IMR-90 (cell line): ENCODE results near the gene HDAC9. TPM values are rescaled to one million over a fixed set of nuclear protein-coding genes. Genes with fewer than 3 reads are reported as not detected.

Source experiments
- ATAC-seq: fragments of 200-7000 bp; cut with Tn5 transposase; 2 replicates; pipeline ENCODE4 v1.9.1; 2020; ENCODE audit warnings: low read depth, mild to moderate bottlenecking, moderate library complexity
- BruUV-seq: library from RNA; stranded (reverse); fragments of 400-500 nt; replicated peaks from 2 replicates; lab custom pipeline; 2021; lab: Mats Ljungman, UMichigan
- CTCF ChIA-PET: fragments of 300-600 bp; formaldehyde crosslinking; extraction: SDS; loops from one replicate; lab custom pipeline; 2021; ENCODE audit warnings: antibody characterized with exemption; lab: Yijun Ruan, JAX
- POLR2A ChIA-PET: fragments of 300-600 bp; sonication (Branson Sonifier 250); formaldehyde crosslinking; loops from one replicate; lab custom pipeline; 2022; ENCODE audit warnings: antibody characterized with exemption; ENCODE audit not compliant: unreplicated experiment; lab: Charles Lee
- DNase-seq: peaks from one replicate; pipeline ENCODE4 v3.0.0; 2013
- H2AFZ ChIP-seq: replicated peaks from 2 replicates; pipeline ENCODE3; 2013; ENCODE audit warnings: low read length, mild to moderate bottlenecking; ENCODE audit not compliant: poor library complexity
- H2AK5ac ChIP-seq: 2 replicates; pipeline ENCODE4 v1.6.1; 2013; ENCODE audit warnings: low read depth, low read length, inconsistent platforms
- H2AK9ac ChIP-seq: replicated peaks from 2 replicates; pipeline ENCODE3; 2013; ENCODE audit warnings: mild to moderate bottlenecking, low read depth, low read length, moderate library complexity; ENCODE audit not compliant: poor library complexity
- H2BK120ac ChIP-seq: 2 replicates; pipeline ENCODE4 v1.6.1; 2013; ENCODE audit warnings: low read depth, low read length, inconsistent platforms
- H2BK15ac ChIP-seq: 3 replicates; pipeline ENCODE4 v1.6.1; 2013; ENCODE audit warnings: low read depth, low read length, inconsistent platforms
- H2BK20ac ChIP-seq: 2 replicates; pipeline ENCODE4 v1.6.1; 2013; ENCODE audit warnings: low read depth, mild to moderate bottlenecking, inconsistent platforms, low read length, moderate library complexity
- H2BK5ac ChIP-seq: 2 replicates; pipeline ENCODE4 v1.6.1; 2013; ENCODE audit warnings: mild to moderate bottlenecking, low read depth, low read length, inconsistent platforms; ENCODE audit not compliant: poor library complexity, severe bottlenecking
- H3K14ac ChIP-seq: replicated peaks from 2 replicates; pipeline ENCODE4 v1.6.1; 2013; ENCODE audit warnings: low read depth, low read length, inconsistent platforms
- H3K18ac ChIP-seq: 2 replicates; pipeline ENCODE4 v1.6.1; 2013; ENCODE audit warnings: low read depth, low read length, control low read depth
- H3K23ac ChIP-seq: 2 replicates; pipeline ENCODE4 v1.6.1; 2013; ENCODE audit warnings: low read depth, low read length, inconsistent platforms
- H3K27ac ChIP-seq: 2 replicates; pipeline ENCODE4 v1.5.1; 2013; ENCODE audit warnings: mild to moderate bottlenecking, control low read depth, low read length; ENCODE audit not compliant: insufficient read depth
- H3K27me3 ChIP-seq: 2 replicates; pipeline ENCODE4 v1.6.1; 2013; ENCODE audit warnings: low read length; ENCODE audit not compliant: control insufficient read depth, insufficient read depth
- H3K36me3 ChIP-seq: 2 replicates; pipeline ENCODE4 v1.6.1; 2013; ENCODE audit warnings: low read length, mixed read lengths; ENCODE audit not compliant: control insufficient read depth, insufficient read depth
- H3K4ac ChIP-seq: 2 replicates; pipeline ENCODE4 v1.6.1; 2013; ENCODE audit warnings: low read depth, low read length, inconsistent platforms
- H3K4me1 ChIP-seq: 2 replicates; pipeline ENCODE4 v1.6.1; 2013; ENCODE audit warnings: low read length, mixed read lengths; ENCODE audit not compliant: control insufficient read depth, insufficient read depth
- H3K4me2 ChIP-seq: 2 replicates; pipeline ENCODE4 v1.6.1; 2013; ENCODE audit warnings: low read depth, mild to moderate bottlenecking, control low read depth, low read length, moderate library complexity
- H3K4me3 ChIP-seq: 2 replicates; pipeline ENCODE4 v1.5.1; 2013; ENCODE audit warnings: low read depth, mild to moderate bottlenecking, control low read depth, low read length, moderate library complexity; ENCODE audit not compliant: insufficient read depth
- H3K56ac ChIP-seq: 2 replicates; pipeline ENCODE4 v1.6.1; 2013; ENCODE audit warnings: low read length, inconsistent platforms; ENCODE audit not compliant: insufficient read depth; ENCODE audit errors: extremely low read depth
- H3K79me1 ChIP-seq, 2 experiments: 2 replicates each; pipeline ENCODE4 v1.6.1; 2013; ENCODE audit warnings: low read length in 2 of 2, inconsistent platforms in 1 of 2, low read depth in 1 of 2
- H3K9ac ChIP-seq: 2 replicates; pipeline ENCODE4 v1.6.1; 2013; ENCODE audit warnings: low read depth, low read length, control low read depth
- H3K9me1 ChIP-seq: 2 replicates; pipeline ENCODE4 v1.6.1; 2013; ENCODE audit warnings: low read length, inconsistent platforms; ENCODE audit not compliant: insufficient read depth
- H3K9me3 ChIP-seq: 2 replicates; pipeline ENCODE4 v1.6.1; 2013; ENCODE audit warnings: low read length; ENCODE audit not compliant: control insufficient read depth, insufficient read depth
- H4K20me1 ChIP-seq: 2 replicates; pipeline ENCODE4 v1.6.1; 2013; ENCODE audit warnings: low read length, inconsistent platforms; ENCODE audit not compliant: insufficient read depth
- H4K5ac ChIP-seq: 2 replicates; pipeline ENCODE4 v1.6.1; 2013; ENCODE audit warnings: mild to moderate bottlenecking, low read depth, low read length, control low read depth
- H4K8ac ChIP-seq, 2 experiments: 2 replicates each; pipeline ENCODE4 v1.6.1; 2013; ENCODE audit warnings: low read depth in 2 of 2, low read length in 2 of 2, control low read depth in 1 of 2, inconsistent platforms in 1 of 2
- H4K91ac ChIP-seq: 2 replicates; pipeline ENCODE4 v1.6.1; 2013; ENCODE audit warnings: low read depth, low read length, inconsistent platforms; ENCODE audit not compliant: insufficient read depth
- BHLHE40 ChIP-seq: fragments of 150-350 bp; IDR thresholded peaks from 2 replicates; pipeline ENCODE4 v1.6.1; 2016; ENCODE audit warnings: mild to moderate bottlenecking, low read depth, low read length
- CEBPB ChIP-seq: IDR thresholded peaks from 2 replicates; pipeline ENCODE4 v1.6.1; 2012; ENCODE audit warnings: low read depth, low read length, improper control_type of control experiment
- CHD1 ChIP-seq: IDR thresholded peaks from 2 replicates; pipeline ENCODE4 v1.6.1; 2012; ENCODE audit warnings: low read depth, low read length, improper control_type of control experiment
- FOS ChIP-seq: fragments of 150-350 bp; IDR thresholded peaks from 2 replicates; pipeline ENCODE4 v1.6.1; 2016; ENCODE audit warnings: low read depth, low read length
- MAFK ChIP-seq: IDR thresholded peaks from 2 replicates; pipeline ENCODE4 v1.6.1; 2012; ENCODE audit warnings: low read depth, low read length, improper control_type of control experiment
- MAZ ChIP-seq: IDR thresholded peaks from 2 replicates; pipeline ENCODE4 v1.6.1; 2012; ENCODE audit warnings: low read depth, mild to moderate bottlenecking, low read length, improper control_type of control experiment, moderate library complexity, borderline replicate concordance
- MXI1 ChIP-seq: IDR thresholded peaks from 2 replicates; pipeline ENCODE4 v1.6.1; 2012; ENCODE audit warnings: low read depth, mild to moderate bottlenecking, low read length, moderate library complexity, borderline replicate concordance
- NFE2L2 ChIP-seq: fragments of 150-350 bp; IDR thresholded peaks from 2 replicates; pipeline ENCODE4 v1.6.1; 2016; ENCODE audit warnings: low read depth, mild to moderate bottlenecking, low read length
- POLR2A ChIP-seq: IDR thresholded peaks from 2 replicates; pipeline ENCODE4 v1.6.1; 2012; ENCODE audit warnings: mild to moderate bottlenecking, low read depth, low read length
- RAD21 ChIP-seq: IDR thresholded peaks from 2 replicates; pipeline ENCODE4 v1.6.1; 2012; ENCODE audit warnings: low read length, improper control_type of control experiment
- RCOR1 ChIP-seq: IDR thresholded peaks from 2 replicates; pipeline ENCODE4 v1.6.1; 2012; ENCODE audit warnings: mild to moderate bottlenecking, low read length, improper control_type of control experiment; ENCODE audit not compliant: insufficient replicate concordance
- RFX5 ChIP-seq: IDR thresholded peaks from 2 replicates; pipeline ENCODE4 v1.8.0; 2012; ENCODE audit warnings: low read depth, mild to moderate bottlenecking, low read length, moderate library complexity
- SMC3 ChIP-seq: fragments of 150-350 bp; IDR thresholded peaks from 2 replicates; pipeline ENCODE4 v1.6.1; 2016; ENCODE audit warnings: low read depth, mild to moderate bottlenecking, antibody characterized with exemption, low read length, moderate library complexity
- dilution Hi-C: fragments of 300-500 bp; cut with HindIII; formaldehyde crosslinking; loops from one replicate; pipeline ENCODE4 v1.14.3; 2018; ENCODE audit warnings: low sequenced_read_pairs; ENCODE audit not compliant: unreplicated experiment
- in situ Hi-C: fragments of 300-500 bp; cut with MboI; formaldehyde crosslinking; loops from 3 replicates; pipeline ENCODE4 v1.14.3; 2019; ENCODE audit warnings: low sequenced_read_pairs, inconsistent platforms, mixed read lengths
- intact Hi-C: fragments of 100-400 bp; cut with micrococcal nuclease; formaldehyde crosslinking; loops from 2 replicates; pipeline ENCODE4 v1.10.0; 2022
- polyA plus RNA-seq, 3 experiments: library from polyadenylated mRNA; depleted of rRNA; stranded (reverse); fragments of >200 nt; gene quantifications; 2 replicates each; pipeline ENCODE4 v1.2.3, GENCODE V29; 2012; ENCODE audit warnings: low replicate concordance in 1 of 3
- total RNA-seq: library from RNA; depleted of rRNA; stranded (reverse); fragments of >200 nt; gene quantifications from 2 replicates; pipeline ENCODE4 v1.2.3, GENCODE V29; 2012
- TF ChIP-seq, protein P1 (sequence below): conservative IDR thresholded peaks from 2 replicates; pipeline ENCODE4 v1.5.1; 2012; ENCODE audit warnings: mild to moderate bottlenecking, low read depth, low read length, improper control_type of control experiment
- TF ChIP-seq, protein P2 (sequence below): fragments of 150-350 bp; IDR thresholded peaks from 2 replicates; pipeline ENCODE4 v1.6.1; 2016; ENCODE audit warnings: low read depth, mild to moderate bottlenecking, low read length, moderate library complexity, borderline replicate concordance
- TF ChIP-seq, protein P3 (sequence below): fragments of 150-350 bp; IDR thresholded peaks from 2 replicates; pipeline ENCODE4 v1.6.1; 2017; ENCODE audit warnings: mild to moderate bottlenecking, antibody characterized with exemption, low read length, low read depth

Gene HDAC9
- total and polyA plus RNA-seq, 2 of the 4 experiments (the other 2 are of a cell fraction), result 4.3 to 24.7 TPM

DNA sequence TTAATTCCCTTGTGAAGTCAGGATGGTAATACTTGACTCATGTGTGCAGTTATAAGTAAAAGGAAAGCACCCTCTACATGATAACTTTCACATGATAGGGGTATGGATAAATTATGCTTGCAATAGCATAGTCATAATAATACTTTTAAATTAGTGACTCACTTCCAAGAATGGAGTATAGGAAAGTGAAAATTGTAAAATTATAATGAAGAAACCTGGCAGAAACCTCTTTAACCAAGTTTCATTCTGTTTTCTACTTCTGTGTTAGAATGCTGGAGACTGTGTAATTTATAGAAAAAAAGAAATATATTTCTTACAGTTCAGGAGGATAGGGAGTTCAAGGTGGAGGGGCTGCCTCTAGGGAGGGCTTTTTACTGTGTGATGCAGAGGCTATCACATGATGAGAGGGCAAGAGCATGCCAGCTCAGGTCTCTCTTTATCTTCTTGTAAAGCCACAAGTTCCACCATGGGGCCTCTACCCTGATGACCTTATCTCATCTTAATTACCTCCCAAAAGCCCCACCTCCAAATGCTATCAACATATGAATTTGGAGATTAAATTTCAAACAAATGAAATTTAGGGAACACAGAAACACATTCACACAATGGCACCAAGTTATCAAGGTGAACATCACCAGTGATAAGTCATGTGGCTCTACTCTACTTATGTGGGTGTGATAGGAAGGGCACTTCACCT, 43.2 kb downstream of the HDAC9 start:
- no peak overlapping the region for H2AK5ac ChIP-seq
- no peaks in the 10 kb centered on the region for H3K36me3 ChIP-seq
- no peak overlapping the region for H3K23ac ChIP-seq
- no peak overlapping the region for H3K9ac ChIP-seq
- CTCF ChIA-PET, result no interaction called here
- no peak for DNase-seq
- POLR2A ChIA-PET, result no interaction called here
- H4K20me1 ChIP-seq, result no peaks in the 10 kb centered on the region
- TF ChIP-seq RAD21 (no peak), FOS (no peak), BHLHE40 (no peak), MAZ (no peak), RFX5 (no peak), MAFK (no peak), SMC3 (no peak), NFE2L2 (no peak), CEBPB (no peak), RCOR1 (no peak), POLR2A (no peak), CHD1 (no peak), MXI1 (no peak)
- TF ChIP-seq, protein P1, sequence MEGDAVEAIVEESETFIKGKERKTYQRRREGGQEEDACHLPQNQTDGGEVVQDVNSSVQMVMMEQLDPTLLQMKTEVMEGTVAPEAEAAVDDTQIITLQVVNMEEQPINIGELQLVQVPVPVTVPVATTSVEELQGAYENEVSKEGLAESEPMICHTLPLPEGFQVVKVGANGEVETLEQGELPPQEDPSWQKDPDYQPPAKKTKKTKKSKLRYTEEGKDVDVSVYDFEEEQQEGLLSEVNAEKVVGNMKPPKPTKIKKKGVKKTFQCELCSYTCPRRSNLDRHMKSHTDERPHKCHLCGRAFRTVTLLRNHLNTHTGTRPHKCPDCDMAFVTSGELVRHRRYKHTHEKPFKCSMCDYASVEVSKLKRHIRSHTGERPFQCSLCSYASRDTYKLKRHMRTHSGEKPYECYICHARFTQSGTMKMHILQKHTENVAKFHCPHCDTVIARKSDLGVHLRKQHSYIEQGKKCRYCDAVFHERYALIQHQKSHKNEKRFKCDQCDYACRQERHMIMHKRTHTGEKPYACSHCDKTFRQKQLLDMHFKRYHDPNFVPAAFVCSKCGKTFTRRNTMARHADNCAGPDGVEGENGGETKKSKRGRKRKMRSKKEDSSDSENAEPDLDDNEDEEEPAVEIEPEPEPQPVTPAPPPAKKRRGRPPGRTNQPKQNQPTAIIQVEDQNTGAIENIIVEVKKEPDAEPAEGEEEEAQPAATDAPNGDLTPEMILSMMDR, result no peak
- TF ChIP-seq, protein P2, sequence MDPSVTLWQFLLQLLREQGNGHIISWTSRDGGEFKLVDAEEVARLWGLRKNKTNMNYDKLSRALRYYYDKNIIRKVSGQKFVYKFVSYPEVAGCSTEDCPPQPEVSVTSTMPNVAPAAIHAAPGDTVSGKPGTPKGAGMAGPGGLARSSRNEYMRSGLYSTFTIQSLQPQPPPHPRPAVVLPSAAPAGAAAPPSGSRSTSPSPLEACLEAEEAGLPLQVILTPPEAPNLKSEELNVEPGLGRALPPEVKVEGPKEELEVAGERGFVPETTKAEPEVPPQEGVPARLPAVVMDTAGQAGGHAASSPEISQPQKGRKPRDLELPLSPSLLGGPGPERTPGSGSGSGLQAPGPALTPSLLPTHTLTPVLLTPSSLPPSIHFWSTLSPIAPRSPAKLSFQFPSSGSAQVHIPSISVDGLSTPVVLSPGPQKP, result no peak
- TF ChIP-seq, protein P3, sequence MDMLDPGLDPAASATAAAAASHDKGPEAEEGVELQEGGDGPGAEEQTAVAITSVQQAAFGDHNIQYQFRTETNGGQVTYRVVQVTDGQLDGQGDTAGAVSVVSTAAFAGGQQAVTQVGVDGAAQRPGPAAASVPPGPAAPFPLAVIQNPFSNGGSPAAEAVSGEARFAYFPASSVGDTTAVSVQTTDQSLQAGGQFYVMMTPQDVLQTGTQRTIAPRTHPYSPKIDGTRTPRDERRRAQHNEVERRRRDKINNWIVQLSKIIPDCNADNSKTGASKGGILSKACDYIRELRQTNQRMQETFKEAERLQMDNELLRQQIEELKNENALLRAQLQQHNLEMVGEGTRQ, result no peak
- 0 out of 2 replicates have a peak overlapping the region, but pooled peaks have one; percentile 47 for H3K18ac ChIP-seq
- no peak overlapping the region for H2BK15ac ChIP-seq
- H2BK120ac ChIP-seq, result no peak overlapping the region
- no peak overlapping the region for H3K4me2 ChIP-seq
- H3K9me1 ChIP-seq, result 0 out of 2 replicates have a peak, but pooled peaks cover 4% of the 10 kb centered on the region
- no peak overlapping the region for H2AK9ac ChIP-seq
- H2BK20ac ChIP-seq, result no peak overlapping the region
- peaks cover 7% of the 10 kb centered on the region for H3K4me1 ChIP-seq
- ATAC-seq, result no peak
- intact Hi-C loops (no loop called here), in situ Hi-C loops (no loop called here), dilution Hi-C loops (no loop called here)
- no peak overlapping the region; the same call in 1 of the 2 replicates for H3K14ac ChIP-seq
- no peak overlapping the region for H3K56ac ChIP-seq
- H3K9me3 ChIP-seq, result no peaks in the 10 kb centered on the region
- no peak overlapping the region for H2BK5ac ChIP-seq
- no peak overlapping the region for H4K5ac ChIP-seq
- no peak overlapping the region for H4K91ac ChIP-seq
- peaks cover 0 to 11% of the 10 kb centered on the region in 2 experiments; a peak in 2 of 4 replicates for H3K79me1 ChIP-seq
- no peak overlapping the region for H3K27ac ChIP-seq
- H3K4ac ChIP-seq, result no peak overlapping the region
- H3K27me3 ChIP-seq, result no peaks in the 10 kb centered on the region
- no peak overlapping the region for H2AFZ ChIP-seq
- no peak overlapping the region for H3K4me3 ChIP-seq
- BruUV-seq, result no TSS peak
- H4K8ac ChIP-seq, result no peak overlapping the region
